ENCODE measurements around the gene TESMIN.

The TESMIN gene

GRCh38 chr11:68659158-68659921 lies 92.0 kb downstream of the TESMIN start:
- no peak for DNase-seq (ENCODE audit: low spot score)

- DNase-seq (ENCODE audit: low spot score): no peak
These were observed 92.7 kb downstream of the TESMIN start for GRCh38 chr11:68658661-68659060.

- DNase-seq (ENCODE audit: low spot score): no peak
These were observed 93.2 kb downstream of the TESMIN start for GRCh38 chr11:68658097-68658496.
